K562 (cell line): ENCODE data around the gene ZNF618. TPM values are rescaled to one million over a fixed set of nuclear protein-coding genes. Genes with fewer than 3 reads are reported as not detected.

Source experiments
- ATAC-seq: fragments of 200-7000 bp; cut with Tn5 transposase; 3 replicates; pipeline ENCODE4 v1.9.1; 2020; ENCODE audit warnings: moderate library complexity
- BruUV-seq: library from RNA; stranded (reverse); fragments of 400-500 nt; replicated peaks from 2 replicates; lab custom pipeline; 2021; lab: Mats Ljungman, UMichigan
- CTCF ChIA-PET: fragments of 300-600 bp; formaldehyde crosslinking; extraction: SDS; loops from one replicate; lab custom pipeline; 2021; ENCODE audit warnings: low intra/inter-chr PET ratio; lab: Yijun Ruan, JAX
- POLR2A ChIA-PET: fragments of 300-600, 350-650 bp; sonication (Branson Sonifier 250); formaldehyde crosslinking; extraction: SDS; loops from one replicate; lab custom pipeline; 2021; ENCODE audit warnings: antibody characterized with exemption, inconsistent platforms; lab: Yijun Ruan, JAX
- DNase-seq, 4 experiments: peaks; one replicate each; pipeline versions ENCODE4 v3.0.0 to v3.0.0-alpha.2; 2011 to 2018; ENCODE audit warnings: low spot score in 3 of 4, mixed read lengths in 3 of 4; ENCODE audit errors: extremely low read depth in 1 of 4
- FAIRE-seq: peaks from 2 replicates; lab custom pipeline; 2011; peaks lifted over from hg19 to GRCh38; lab: Jason Lieb, UNC
- H2AFZ ChIP-seq: 2 replicates; pipeline ENCODE4 v1.6.0; 2011; ENCODE audit warnings: low read depth, low read length, control low read depth, inconsistent platforms
- H3K27ac ChIP-seq: fragments of 200-600 bp; 3 replicates; pipeline ENCODE4 v1.8.0; 2011; ENCODE audit warnings: low read depth, mild to moderate bottlenecking, control low read depth, inconsistent platforms, low read length, moderate library complexity, mixed read lengths; ENCODE audit errors: extremely low read depth
- H3K27me3 ChIP-seq, 2 experiments: fragments of 300-600 bp in 1 of 2; 2 replicates in 1 of 2; 3 replicates in 1 of 2; pipeline versions ENCODE4 v1.6.0 to v1.8.0; 2011; ENCODE audit warnings: inconsistent platforms in 2 of 2, low read length in 2 of 2, mild to moderate bottlenecking in 1 of 2, mixed read lengths in 1 of 2, moderate library complexity in 1 of 2; ENCODE audit not compliant: control insufficient read depth in 2 of 2, insufficient read depth in 2 of 2
- H3K36me3 ChIP-seq: fragments of 300-600 bp; 3 replicates; pipeline ENCODE4 v1.8.0; 2011; ENCODE audit warnings: mild to moderate bottlenecking, low read length, inconsistent platforms; ENCODE audit not compliant: control insufficient read depth, insufficient read depth
- H3K4me1 ChIP-seq, 2 experiments: fragments of 200-600 bp in 1 of 2; replicated peaks in 1 of 2; 2 replicates in 1 of 2; 3 replicates in 1 of 2; pipeline versions ENCODE4 v1.5.1 to v1.8.0; 2011; ENCODE audit warnings: inconsistent platforms in 2 of 2, low read length in 2 of 2, mild to moderate bottlenecking in 1 of 2, mixed read lengths in 1 of 2, moderate library complexity in 1 of 2; ENCODE audit not compliant: control insufficient read depth in 2 of 2, insufficient read depth in 2 of 2
- H3K4me2 ChIP-seq: 2 replicates; pipeline ENCODE4 v1.6.1; 2011; ENCODE audit warnings: low read length, control low read depth, inconsistent platforms, mixed read lengths; ENCODE audit not compliant: insufficient read depth
- H3K4me3 ChIP-seq: fragments of 200-600 bp; sonication (generic), shearing (Covaris generic); 2 replicates; pipeline ENCODE4 v1.5.1; 2016; ENCODE audit warnings: control low read depth, inconsistent platforms
- H3K79me2 ChIP-seq: fragments of 200-600 bp; 3 replicates; pipeline ENCODE4 v1.8.0; 2011; ENCODE audit warnings: low read length, inconsistent platforms; ENCODE audit not compliant: control insufficient read depth, insufficient read depth
- H3K9ac ChIP-seq, 2 experiments: 2 replicates each; pipeline versions ENCODE4 v1.6.0 to v1.6.1; 2011; ENCODE audit warnings: low read depth in 2 of 2, low read length in 2 of 2, control low read depth in 1 of 2, inconsistent platforms in 1 of 2, mild to moderate bottlenecking in 1 of 2, mixed read lengths in 1 of 2; ENCODE audit not compliant: insufficient read depth in 1 of 2
- H3K9me1 ChIP-seq: one replicate; pipeline ENCODE4 v1.6.0; 2011; ENCODE audit warnings: inconsistent platforms, mild to moderate bottlenecking, low read length, moderate library complexity; ENCODE audit not compliant: control insufficient read depth, insufficient read depth
- H3K9me3 ChIP-seq: replicated peaks from 2 replicates; pipeline ENCODE4 v1.5.1; 2011; ENCODE audit warnings: low read depth, low read length, inconsistent platforms; ENCODE audit not compliant: control insufficient read depth, insufficient read depth
- H4K20me1 ChIP-seq: replicated peaks from 2 replicates; pipeline ENCODE4 v1.6.1; 2011; ENCODE audit warnings: low read length, inconsistent platforms, mixed read lengths; ENCODE audit not compliant: control insufficient read depth, insufficient read depth
- CTCF ChIP-seq, 3 experiments: IDR thresholded peaks in 2 of 3; conservative IDR thresholded peaks in 1 of 3; 2 replicates each; pipeline ENCODE4 v1.5.1; 2011 to 2012; ENCODE audit warnings: low read length in 3 of 3, mild to moderate bottlenecking in 3 of 3, control low read depth in 2 of 3, improper control_type of control experiment in 1 of 3, inconsistent platforms in 1 of 3, low read depth in 1 of 3, mixed read lengths in 1 of 3, moderate library complexity in 1 of 3; ENCODE audit not compliant: insufficient read depth in 2 of 3
- SMARCE1 ChIP-seq: fragments of 450-650 bp; IDR thresholded peaks from 2 replicates; pipeline ENCODE4 v1.7.1; 2016; ENCODE audit warnings: mild to moderate bottlenecking
- WGBS: fragments of 100-300 bp; shearing (Covaris generic); methylation state at CpG from one replicate; pipeline ENCODE4 v1.1.6; 2016; ENCODE audit warnings: low coverage, mixed read lengths; ENCODE audit not compliant: insufficient coverage; ENCODE audit errors: missing lambda C conversion rate; 5-methylcytosine and 5-hydroxymethylcytosine counted together
- in situ Hi-C: fragments of 300-500 bp; cut with MboI; formaldehyde crosslinking; loops from 4 replicates; pipeline ENCODE4 v1.15.0; 2018; ENCODE audit warnings: inconsistent platforms, mixed read lengths
- intact Hi-C: fragments of 100-400 bp; cut with micrococcal nuclease; formaldehyde crosslinking; loops from 2 replicates; pipeline ENCODE4 v1.14.2; 2022
- polyA plus RNA-seq, 8 experiments: library from polyadenylated mRNA; depleted of rRNA in 4 of 8; stranded (reverse) in 5 of 8; unstranded in 3 of 8; fragments of >200 nt; fragmentation: Nextera tagmentation in 2 of 8; fragmentation: Illumina TruSeq in 1 of 8; extraction: Ambion mirVana in 2 of 8; extraction: Trizol in 1 of 8; gene quantifications; 2 replicates each; pipeline versions ENCODE4 v1.2.1 to v1.2.3, GENCODE V29; 2011 to 2014; ENCODE audit warnings: inconsistent platforms in 1 of 8, missing spikeins in 1 of 8
- total RNA-seq, 7 experiments: library from RNA; depleted of rRNA in 6 of 7; stranded (reverse); fragments of >200 nt in 6 of 7; fragmentation: Illumina TruSeq in 2 of 7; extraction: Trizol in 2 of 7; gene quantifications; 2 replicates each; pipeline versions ENCODE4 v1.2.1 to v1.2.3, GENCODE V29; 2011 to 2021; ENCODE audit warnings: low replicate concordance in 1 of 7

The ZNF618 gene
- total and polyA plus RNA-seq, 9 of the 15 experiments (the other 6 are each of a cell fraction or from before 2014, with no cell fraction given), result 0.08 to 13.7 (median 3.4) TPM

- ChIA-PET CTCF (no interaction called here), POLR2A (no interaction called here)
- FAIRE-seq (no peak), DNase-seq (peak in 1 of 4 experiments; percentile 16), ATAC-seq (peak; percentile 64)
- intact Hi-C loops (no loop called here), in situ Hi-C loops (no loop called here)
- no peaks in the 10 kb centered on the region for H3K79me2 ChIP-seq
- no TSS peak for BruUV-seq
- H3K36me3 ChIP-seq, result peaks cover 3% of the 10 kb centered on the region; the same call in 2 of the 3 replicates
- H3K27me3 ChIP-seq, result no peaks in the 10 kb centered on the region
- H3K4me2 ChIP-seq, result no peak overlapping the region
- no peak overlapping the region for H3K9ac ChIP-seq
- no peaks in the 10 kb centered on the region; the same call in 1 of the 2 replicates for H4K20me1 ChIP-seq
- peaks cover 0 to 6% of the 10 kb centered on the region in 2 experiments; a peak in 1 of 5 replicates for H3K4me1 ChIP-seq
- no peak overlapping the region for H3K27ac ChIP-seq
- TF ChIP-seq CTCF (IDR thresholded peaks at IDR 0.05 in 2 of 3, conservative IDR thresholded peaks at IDR 0.05 in 1 of 3; ENCODE audit: insufficient read depth in 2 of 3, low read depth in 1 of 3, low read length in 3 of 3) (0 out of 6 replicates have a peak, but pooled peaks of 1 of the 3 experiments have one; percentile 2), SMARCE1 (no peak)
- no peaks in the 10 kb centered on the region for H3K9me1 ChIP-seq
- H3K9me3 ChIP-seq, result no peaks in the 10 kb centered on the region
- 50% methylated on average over 16 of the region's 16 CpGs for WGBS
- H2AFZ ChIP-seq, result no peak overlapping the region
- no peak overlapping the region for H3K4me3 ChIP-seq
Measured at GRCh38 chr9:113998525-113999255, 122.6 kb downstream of the ZNF618 start.
